Fibroblast of villous mesenchyme (primary cell): Measurements from ENCODE around the gene CAPN11. TPM values are rescaled to one million over a fixed set of nuclear protein-coding genes. Genes with fewer than 3 reads are reported as not detected.

Source experiments
- DNase-seq: peaks from one replicate; pipeline ENCODE4 v3.0.0-alpha.2; 2010; ENCODE audit warnings: low read depth
- H3K4me3 ChIP-seq: 2 replicates; pipeline ENCODE4 v1.5.1; 2011; ENCODE audit warnings: low read depth, mild to moderate bottlenecking, low read length
- CTCF ChIP-seq: IDR thresholded peaks from 2 replicates; pipeline ENCODE4 v1.5.1; 2012; ENCODE audit warnings: low read depth, mild to moderate bottlenecking, low read length; ENCODE audit not compliant: insufficient read depth
- total RNA-seq: library from RNA; depleted of rRNA; stranded (reverse); fragments of >200 nt; gene quantifications from 2 replicates; pipeline ENCODE4 v1.2.3, GENCODE V29; 2012

The CAPN11 gene
- total RNA-seq, 1 donor, result not detected

- TF ChIP-seq CTCF, result no peak
- H3K4me3 ChIP-seq, result no peak overlapping the region
- no peak for DNase-seq
Measured at GRCh38 chr6:44132476-44132875, 26.1 kb upstream of the CAPN11 start.

GRCh38 chr6:44133003-44133931, 25.4 kb upstream of the CAPN11 start:
- TF ChIP-seq CTCF, result peak; percentile 19
- DNase-seq, result peak; percentile 54
- H3K4me3 ChIP-seq, result peak overlapping the region; percentile 23

DNA sequence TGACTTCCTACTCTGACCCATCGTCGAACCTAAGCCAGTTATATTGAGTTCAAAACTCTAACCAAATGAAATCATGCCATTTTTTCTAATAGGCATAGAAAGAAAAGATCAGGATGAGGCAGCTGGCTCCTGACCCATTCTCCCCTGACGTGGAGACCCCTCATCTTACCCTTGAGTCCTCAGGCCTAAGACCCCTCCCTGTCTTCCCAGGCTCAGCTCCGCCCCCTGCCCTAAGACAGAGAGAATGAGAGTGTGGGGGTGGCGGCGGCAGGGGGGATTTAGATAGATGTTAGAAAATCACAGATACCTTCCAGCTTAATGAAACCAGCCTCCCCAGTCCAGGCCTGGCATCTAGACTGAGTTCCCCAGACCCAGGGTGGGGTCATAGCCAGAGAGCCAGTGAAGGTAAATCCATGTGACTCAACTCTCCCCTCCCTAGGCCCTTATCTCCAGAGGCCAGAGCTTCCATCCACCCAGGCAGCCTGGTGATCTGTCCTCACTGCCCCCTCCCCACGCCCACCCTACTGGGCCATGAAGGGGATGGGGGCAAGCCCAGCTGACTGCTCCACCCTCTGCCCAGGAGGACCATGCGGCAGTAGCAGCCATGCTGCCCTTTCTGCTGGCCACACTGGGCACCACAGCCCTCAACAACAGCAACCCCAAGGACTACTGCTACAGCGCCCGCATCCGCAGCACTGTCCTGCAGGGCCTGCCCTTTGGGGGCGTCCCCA, 24.5 kb upstream of the CAPN11 start:
- DNase-seq, result no peak
- H3K4me3 ChIP-seq, result no peak overlapping the region
- no peak for TF ChIP-seq CTCF

DNA sequence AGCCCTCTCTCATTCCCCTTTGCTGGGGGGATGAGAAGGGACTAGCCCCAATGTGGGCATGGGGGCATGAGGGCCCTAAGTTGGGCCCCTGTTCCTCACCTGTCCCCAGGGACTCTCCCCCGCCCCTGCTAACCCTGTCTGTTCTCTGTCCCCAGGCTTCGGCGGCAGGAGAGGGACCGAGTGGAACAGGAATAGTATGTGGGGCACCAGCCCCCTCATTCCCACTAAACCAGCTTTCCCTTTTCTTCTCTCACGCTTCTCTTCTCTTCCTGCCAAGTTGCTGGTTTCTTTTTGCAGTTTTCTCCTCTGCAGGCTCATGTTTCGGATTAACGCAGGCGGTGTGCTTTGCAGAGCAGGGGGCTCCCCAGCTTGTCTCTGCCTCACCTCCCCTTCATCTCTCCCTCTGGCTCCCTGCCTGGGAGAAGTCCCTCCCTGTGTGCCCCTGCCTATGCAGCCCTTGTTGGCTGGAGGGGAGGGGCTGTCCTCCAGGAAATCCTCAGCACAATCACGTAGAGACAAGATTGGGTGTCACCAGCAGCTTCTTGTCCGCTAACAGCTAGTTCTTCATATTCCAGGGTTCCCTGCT, 23.4 kb upstream of the CAPN11 start:
- no peak overlapping the region for H3K4me3 ChIP-seq
- TF ChIP-seq CTCF, result no peak
- DNase-seq, result no peak

DNA sequence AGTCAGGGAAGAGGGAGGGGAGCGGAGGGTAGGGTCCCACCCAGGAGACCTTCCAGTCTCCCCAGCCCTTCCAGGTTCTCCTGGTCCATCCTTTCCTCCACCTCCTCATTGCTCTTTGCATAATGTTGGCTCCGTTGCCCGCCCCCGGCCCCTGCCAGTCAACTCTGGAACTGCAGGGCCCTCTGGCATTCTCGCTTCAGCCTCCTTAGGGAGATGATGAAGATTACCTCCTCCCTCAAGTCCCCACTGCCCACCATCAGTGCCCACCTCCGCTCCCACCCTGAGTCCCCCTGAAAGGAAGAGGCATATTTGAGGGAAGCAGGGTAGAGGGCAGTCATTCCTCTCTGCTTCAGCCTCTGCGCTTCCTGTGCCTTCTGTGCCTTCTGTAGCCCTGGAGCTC, 22.7 kb upstream of the CAPN11 start:
- DNase-seq, result no peak
- no peak for TF ChIP-seq CTCF
- no peak overlapping the region for H3K4me3 ChIP-seq

GRCh38 chr6:44138717-44139350, 19.8 kb upstream of the CAPN11 start:
- no peak for DNase-seq
- TF ChIP-seq CTCF, result no peak
- H3K4me3 ChIP-seq, result no peak overlapping the region
